HEK293 (cell line): ENCODE measurements around the gene SRRM5.
A peak's percentile ranks its signal among the peaks of the same experiment; 100 is the strongest.

Experiments
- HIC1 ChIP-seq: fragments of 450-650 bp; formaldehyde crosslinking; IDR thresholded peaks from 2 replicates; pipeline ENCODE4 v1.5.1; 2016; ENCODE audit warnings: missing biosample characterization, missing genetic modification characterization
- IKZF3 ChIP-seq: fragments of 450-650 bp; IDR thresholded peaks from 2 replicates; pipeline ENCODE4 v1.5.0; 2018; ENCODE audit warnings: missing biosample characterization, mild to moderate bottlenecking, missing genetic modification characterization, moderate library complexity
- INSM2 ChIP-seq: fragments of 450-650 bp; formaldehyde crosslinking; IDR thresholded peaks from 2 replicates; pipeline ENCODE4 v1.5.1; 2016; ENCODE audit warnings: missing biosample characterization, missing genetic modification characterization
- RBAK ChIP-seq: fragments of 450-650 bp; formaldehyde crosslinking; IDR thresholded peaks from 2 replicates; pipeline ENCODE4 v1.5.1; 2016; ENCODE audit warnings: missing biosample characterization, missing genetic modification characterization
- REPIN1 ChIP-seq: fragments of 450-650 bp; formaldehyde crosslinking; IDR thresholded peaks from 2 replicates; pipeline ENCODE4 v1.5.1; 2017; ENCODE audit warnings: missing biosample characterization, missing genetic modification characterization, low read depth
- SCRT1 ChIP-seq: fragments of 450-650 bp; formaldehyde crosslinking; IDR thresholded peaks from 2 replicates; pipeline ENCODE4 v1.5.1; 2016; ENCODE audit warnings: missing biosample characterization, missing genetic modification characterization, borderline replicate concordance
- SP3 ChIP-seq: fragments of 450-650 bp; formaldehyde crosslinking; IDR thresholded peaks from 2 replicates; pipeline ENCODE4 v1.5.1; 2016; ENCODE audit warnings: missing biosample characterization, missing genetic modification characterization
- TSHZ1 ChIP-seq: fragments of 450-650 bp; formaldehyde crosslinking; IDR thresholded peaks from 2 replicates; pipeline ENCODE4 v1.5.1; 2016; ENCODE audit warnings: missing biosample characterization, missing genetic modification characterization, borderline replicate concordance
- ZBTB10 ChIP-seq: fragments of 450-650 bp; formaldehyde crosslinking; IDR thresholded peaks from 2 replicates; pipeline ENCODE4 v1.5.1; 2016; ENCODE audit warnings: missing biosample characterization, missing genetic modification characterization
- ZNF133 ChIP-seq: fragments of 450-650 bp; formaldehyde crosslinking; IDR thresholded peaks from 2 replicates; pipeline ENCODE4 v1.5.1; 2016; ENCODE audit warnings: missing biosample characterization, missing genetic modification characterization
- ZNF155 ChIP-seq: fragments of 450-650 bp; formaldehyde crosslinking; IDR thresholded peaks from 2 replicates; pipeline ENCODE4 v1.5.1; 2016; ENCODE audit warnings: missing biosample characterization, missing genetic modification characterization
- ZNF157 ChIP-seq: fragments of 450-650 bp; formaldehyde crosslinking; IDR thresholded peaks from 2 replicates; pipeline ENCODE4 v1.5.1; 2016; ENCODE audit warnings: missing biosample characterization, missing genetic modification characterization
- ZNF16 ChIP-seq: fragments of 450-650 bp; formaldehyde crosslinking; IDR thresholded peaks from 2 replicates; pipeline ENCODE4 v1.5.1; 2016; ENCODE audit warnings: low read depth, missing biosample characterization, missing genetic modification characterization
- ZNF2 ChIP-seq: fragments of 450-650 bp; formaldehyde crosslinking; IDR thresholded peaks from 2 replicates; pipeline ENCODE4 v1.5.1; 2016; ENCODE audit warnings: missing biosample characterization, missing genetic modification characterization
- ZNF223 ChIP-seq: fragments of 450-650 bp; formaldehyde crosslinking; IDR thresholded peaks from 2 replicates; pipeline ENCODE4 v1.5.1; 2016; ENCODE audit warnings: missing biosample characterization, missing genetic modification characterization
- ZNF239 ChIP-seq: fragments of 450-650 bp; formaldehyde crosslinking; IDR thresholded peaks from 2 replicates; pipeline ENCODE4 v1.5.1; 2016; ENCODE audit warnings: missing biosample characterization, missing genetic modification characterization
- ZNF274 ChIP-seq, 2 experiments: fragments of 200-500 bp in 1 of 2; fragments of 450-650 bp in 1 of 2; sonication (Bioruptor generic) in 1 of 2; formaldehyde crosslinking in 1 of 2; IDR thresholded peaks; 2 replicates each; pipeline versions ENCODE4 v1.5.1 to v1.6.1; 2014 to 2016; ENCODE audit warnings: borderline replicate concordance in 1 of 2, inconsistent platforms in 1 of 2, low read length in 1 of 2, missing biosample characterization in 1 of 2, missing genetic modification characterization in 1 of 2
- ZNF292 ChIP-seq: fragments of 450-650 bp; formaldehyde crosslinking; IDR thresholded peaks from 2 replicates; pipeline ENCODE4 v1.5.1; 2016; ENCODE audit warnings: low read depth, missing biosample characterization, missing genetic modification characterization, borderline replicate concordance
- ZNF514 ChIP-seq: fragments of 450-650 bp; formaldehyde crosslinking; IDR thresholded peaks from 2 replicates; pipeline ENCODE4 v1.5.1; 2016; ENCODE audit warnings: missing biosample characterization, missing genetic modification characterization
- ZNF561 ChIP-seq: fragments of 450-650 bp; IDR thresholded peaks from 2 replicates; pipeline ENCODE4 v1.5.1; 2018; ENCODE audit warnings: missing biosample characterization, missing genetic modification characterization, borderline replicate concordance
- ZNF621 ChIP-seq: fragments of 450-650 bp; formaldehyde crosslinking; IDR thresholded peaks from 2 replicates; pipeline ENCODE4 v1.5.1; 2017; ENCODE audit warnings: missing biosample characterization, missing genetic modification characterization
- ZNF626 ChIP-seq: fragments of 450-650 bp; sonication (Bioruptor Pico); formaldehyde crosslinking; IDR thresholded peaks from 2 replicates; pipeline ENCODE4 v1.5.1; 2018; ENCODE audit warnings: missing biosample characterization, missing genetic modification characterization, inconsistent platforms
- ZNF639 ChIP-seq: fragments of 450-650 bp; formaldehyde crosslinking; IDR thresholded peaks from 2 replicates; pipeline ENCODE4 v1.5.1; 2016; ENCODE audit warnings: missing biosample characterization, missing genetic modification characterization
- ZNF658 ChIP-seq: fragments of 450-650 bp; formaldehyde crosslinking; IDR thresholded peaks from 2 replicates; pipeline ENCODE4; 2016; ENCODE audit warnings: missing biosample characterization, missing genetic modification characterization
- ZNF76 ChIP-seq: fragments of 450-650 bp; formaldehyde crosslinking; IDR thresholded peaks from 2 replicates; pipeline ENCODE4; 2016; ENCODE audit warnings: low read depth, missing biosample characterization, missing genetic modification characterization, borderline replicate concordance
- ZNF768 ChIP-seq: fragments of 450-650 bp; formaldehyde crosslinking; IDR thresholded peaks from 2 replicates; pipeline ENCODE4 v1.5.1; 2018; ENCODE audit warnings: missing biosample characterization, mild to moderate bottlenecking, missing genetic modification characterization
- ZSCAN23 ChIP-seq: fragments of 450-650 bp; formaldehyde crosslinking; IDR thresholded peaks from 2 replicates; pipeline ENCODE4 v1.5.1; 2016; ENCODE audit warnings: missing biosample characterization, missing genetic modification characterization

The SRRM5 gene

GRCh38 chr19:43639519-43640423 is 27.9 kb downstream of the SRRM5 start, which contains the start of gene CADM4 (continued):
- TF ChIP-seq SCRT1 (tag by site-specific recombination) (peak; percentile 42; the same call in 1 of the 2 replicates), ZNF157 (tag by site-specific recombination) (no peak; the same call in none of the 2 replicates), ZNF292 (tag by site-specific recombination) (no peak), ZNF514 (no peak), RBAK (tag by site-specific recombination) (peak; percentile 49; the same call in 1 of the 2 replicates), INSM2 (tag by site-specific recombination) (peak; percentile 89), HIC1 (peak; percentile 98), ZNF133 (tag by site-specific recombination) (peak; percentile 70), TSHZ1 (tag by site-specific recombination) (peak; percentile 38), SP3 (tag by site-specific recombination) (peak; percentile 95), ZNF639 (peak; percentile 81), ZSCAN23 (tag by site-specific recombination) (peak; percentile 80), IKZF3 (tag by site-specific recombination) (no peak), ZNF658 (peak; percentile 89; the same call in 1 of the 2 replicates), ZNF626 (no peak), ZNF223 (tag by site-specific recombination) (peak; percentile 47; the same call in 1 of the 2 replicates), ZNF561 (tag by site-specific recombination) (no peak), ZNF155 (tag by site-specific recombination) (no peak; the same call in 1 of the 2 replicates), ZNF274 (IDR thresholded peaks at IDR 0.05; ENCODE audit: low read length) (no peak), ZNF274 (tag by site-specific recombination; IDR thresholded peaks at IDR 0.05; ENCODE audit: borderline replicate concordance) (no peak), REPIN1 (peak; percentile 97; the same call in 1 of the 2 replicates), ZNF76 (tag by site-specific recombination) (peak; percentile 87), ZNF621 (no peak), ZNF239 (tag by site-specific recombination) (peak; percentile 84), ZNF16 (no peak), ZNF2 (tag by site-specific recombination) (peak; percentile 97), ZNF768 (no peak; the same call in 1 of the 2 replicates), ZBTB10 (tag by site-specific recombination) (peak; percentile 99)
